ENCODE measurements around the gene PDCD2. TPM values are rescaled to one million over a fixed set of nuclear protein-coding genes. Genes with fewer than 3 reads are reported as not detected.

Gene PDCD2
- total and polyA plus RNA-seq, 4 donors, result 19.6 to 28.3 (median 23.2) TPM

- Histone ChIP-seq H3K9ac (ENCODE audit: low read depth in 1 of 2, low read length in 2 of 2) (no peak overlapping the region), H3K4me3 (ENCODE audit: low read depth in 1 of 3, low read length in 3 of 3) (no peak overlapping the region), H3K9me3 (ENCODE audit: control insufficient read depth in 4 of 4, low read length in 3 of 4) (no peaks in the 10 kb centered on the region), H3K36me3 (ENCODE audit: control insufficient read depth in 4 of 4, insufficient read depth in 3 of 4, low read depth in 1 of 4, low read length in 3 of 4) (peaks cover 7 to 55% (median 49%) of the 10 kb centered on the region in 4 donors), H3K4me1 (ENCODE audit: control insufficient read depth in 4 of 4, insufficient read depth in 4 of 4, low read length in 3 of 4) (peaks cover 0 to 23% (median 14%) of the 10 kb centered on the region in 4 donors), H3K27me3 (ENCODE audit: control insufficient read depth in 4 of 4, insufficient read depth in 4 of 4, low read length in 3 of 4) (no peaks in the 10 kb centered on the region), H3K27ac (ENCODE audit: low read depth in 1 of 2, low read length in 2 of 2) (no peak overlapping the region)
- 90% methylated on average over 2 of the region's 2 CpGs for WGBS
- no peak for DNase-seq (ENCODE audit: low spot score)
- TF ChIP-seq REST (IDR thresholded peaks at IDR 0.05) (no peak), ATF3 (IDR thresholded peaks at IDR 0.05) (no peak), MAX (IDR thresholded peaks at IDR 0.05) (no peak)
Observed at GRCh38 chr6:170533792-170534191, 50.6 kb downstream of the PDCD2 start.

- TF ChIP-seq FOXA1 (IDR thresholded peaks at IDR 0.05), result no peak
- no peak for TF ChIP-seq ZBTB33 (IDR thresholded peaks at IDR 0.05)
- no peak for TF ChIP-seq NR2F2 (IDR thresholded peaks at IDR 0.05)
- no peak for TF ChIP-seq MAX (IDR thresholded peaks at IDR 0.05)
- TF ChIP-seq GABPA (IDR thresholded peaks at IDR 0.05 in 1 of 2, conservative IDR thresholded peaks at IDR 0.05 in 1 of 2), result no peak
- TF ChIP-seq SP1 (IDR thresholded peaks at IDR 0.05), result no peak
- no peak for TF ChIP-seq EGR1 (IDR thresholded peaks at IDR 0.05; ENCODE audit: low read depth in 2 of 2)
- TF ChIP-seq REST (IDR thresholded peaks at IDR 0.05), result no peak
- TF ChIP-seq YY1 (IDR thresholded peaks at IDR 0.05), result no peak
- no peak for TF ChIP-seq TAF1 (conservative IDR thresholded peaks at IDR 0.05)
- TF ChIP-seq JUND (IDR thresholded peaks at IDR 0.05), result no peak
- TF ChIP-seq RAD21 (IDR thresholded peaks at IDR 0.05), result no peak
- no peak for TF ChIP-seq RXRA (IDR thresholded peaks at IDR 0.05)
- no peak for TF ChIP-seq ATF3 (IDR thresholded peaks at IDR 0.05)
- no peak for TF ChIP-seq FOXA2 (IDR thresholded peaks at IDR 0.05)
- TF ChIP-seq CTCF (IDR thresholded peaks at IDR 0.05; ENCODE audit: low read depth, low read length, missing input control), result no peak
- TF ChIP-seq HNF4G (IDR thresholded peaks at IDR 0.05), result no peak
- no peak for TF ChIP-seq HNF4A (conservative IDR thresholded peaks at IDR 0.05)
- Histone ChIP-seq H3K36me3 (ENCODE audit: control insufficient read depth in 4 of 4, insufficient read depth in 3 of 4, low read depth in 1 of 4, low read length in 3 of 4) (peaks cover 7 to 54% (median 44%) of the 10 kb centered on the region in 4 donors), H3K9me3 (ENCODE audit: control insufficient read depth in 4 of 4, low read length in 3 of 4) (no peaks in the 10 kb centered on the region), H3K27me3 (ENCODE audit: control insufficient read depth in 4 of 4, insufficient read depth in 4 of 4, low read length in 3 of 4) (no peaks in the 10 kb centered on the region), H3K9ac (ENCODE audit: low read depth in 1 of 2, low read length in 2 of 2) (no peak overlapping the region), H3K4me3 (ENCODE audit: low read depth in 1 of 3, low read length in 3 of 3) (no peak overlapping the region), H3K4me1 (ENCODE audit: control insufficient read depth in 4 of 4, insufficient read depth in 4 of 4, low read length in 3 of 4) (peaks cover 0 to 23% (median 14%) of the 10 kb centered on the region in 4 donors), H3K27ac (ENCODE audit: low read depth in 1 of 2, low read length in 2 of 2) (no peak overlapping the region)
- DNase-seq (ENCODE audit: low spot score), result no peak
- 94% methylated on average over 7 of the region's 7 CpGs for WGBS
Observed at GRCh38 chr6:170532867-170533488, 51.5 kb downstream of the PDCD2 start.
